ENCODE results near the gene SYNE1.
"Not testable (repeated sequence)": the region's sequence is repeated elsewhere in the genome, so short reads cannot be mapped to it uniquely, and the experiment has no call there.

Gene SYNE1

GRCh38 chr6:152490971-152491378 lies 146.2 kb downstream of the SYNE1 start:
- H3K27ac ChIP-seq (ENCODE audit: low read depth, low read length); H4K20me1 ChIP-seq (ENCODE audit: low read depth, low read length); H3K79me2 ChIP-seq (ENCODE audit: insufficient read depth, low read length); H3K36me3 ChIP-seq (ENCODE audit: low read length); H3K4me2 ChIP-seq (ENCODE audit: low read depth, low read length, poor library complexity, severe bottlenecking); H3K9me3 ChIP-seq (ENCODE audit: insufficient read depth, low read length); H3K9me2 ChIP-seq (replicated peaks; ENCODE audit: insufficient read depth, low read length); H2AFZ ChIP-seq (ENCODE audit: low read depth, low read length, severe bottlenecking); H3K9ac ChIP-seq (ENCODE audit: low read length); H3F3A ChIP-seq (ENCODE audit: insufficient read depth); H3K4me3 ChIP-seq (ENCODE audit: insufficient read depth, low read length, poor library complexity, severe bottlenecking); H3K27me3 ChIP-seq (ENCODE audit: low read length): not testable (repeated sequence)

GRCh38 chr6:152484806-152485205 lies 152.4 kb downstream of the SYNE1 start:
- H3K9me3 ChIP-seq (ENCODE audit: insufficient read depth, low read length): no peaks in the 10 kb centered on the region
- H3F3A ChIP-seq (ENCODE audit: insufficient read depth): no peaks in the 10 kb centered on the region
- no peaks in the 10 kb centered on the region for H3K9me2 ChIP-seq (replicated peaks; ENCODE audit: insufficient read depth, low read length)
- no peaks in the 10 kb centered on the region for H3K79me2 ChIP-seq (ENCODE audit: insufficient read depth, low read length)
- no peaks in the 10 kb centered on the region for H3K27me3 ChIP-seq (ENCODE audit: low read length)
- H3K9ac ChIP-seq (ENCODE audit: low read length): no peak overlapping the region
- no peaks in the 10 kb centered on the region for H4K20me1 ChIP-seq (ENCODE audit: low read depth, low read length)
- no peaks in the 10 kb centered on the region for H3K36me3 ChIP-seq (ENCODE audit: low read length)
- H3K27ac ChIP-seq (ENCODE audit: low read depth, low read length): no peak overlapping the region
- TF ChIP-seq EZH2phosphoT487 (conservative IDR thresholded peaks at IDR 0.05; ENCODE audit: low read length): no peak
- TF ChIP-seq, protein P1, sequence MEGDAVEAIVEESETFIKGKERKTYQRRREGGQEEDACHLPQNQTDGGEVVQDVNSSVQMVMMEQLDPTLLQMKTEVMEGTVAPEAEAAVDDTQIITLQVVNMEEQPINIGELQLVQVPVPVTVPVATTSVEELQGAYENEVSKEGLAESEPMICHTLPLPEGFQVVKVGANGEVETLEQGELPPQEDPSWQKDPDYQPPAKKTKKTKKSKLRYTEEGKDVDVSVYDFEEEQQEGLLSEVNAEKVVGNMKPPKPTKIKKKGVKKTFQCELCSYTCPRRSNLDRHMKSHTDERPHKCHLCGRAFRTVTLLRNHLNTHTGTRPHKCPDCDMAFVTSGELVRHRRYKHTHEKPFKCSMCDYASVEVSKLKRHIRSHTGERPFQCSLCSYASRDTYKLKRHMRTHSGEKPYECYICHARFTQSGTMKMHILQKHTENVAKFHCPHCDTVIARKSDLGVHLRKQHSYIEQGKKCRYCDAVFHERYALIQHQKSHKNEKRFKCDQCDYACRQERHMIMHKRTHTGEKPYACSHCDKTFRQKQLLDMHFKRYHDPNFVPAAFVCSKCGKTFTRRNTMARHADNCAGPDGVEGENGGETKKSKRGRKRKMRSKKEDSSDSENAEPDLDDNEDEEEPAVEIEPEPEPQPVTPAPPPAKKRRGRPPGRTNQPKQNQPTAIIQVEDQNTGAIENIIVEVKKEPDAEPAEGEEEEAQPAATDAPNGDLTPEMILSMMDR (IDR thresholded peaks at IDR 0.05; ENCODE audit: insufficient read depth, low read length, poor library complexity, severe bottlenecking): no peak
- no peak overlapping the region for H2AFZ ChIP-seq (ENCODE audit: low read depth, low read length, severe bottlenecking)
- no peak overlapping the region for H3K4me3 ChIP-seq (ENCODE audit: insufficient read depth, low read length, poor library complexity, severe bottlenecking)
- no peak overlapping the region for H3K4me2 ChIP-seq (ENCODE audit: low read depth, low read length, poor library complexity, severe bottlenecking)

DNA sequence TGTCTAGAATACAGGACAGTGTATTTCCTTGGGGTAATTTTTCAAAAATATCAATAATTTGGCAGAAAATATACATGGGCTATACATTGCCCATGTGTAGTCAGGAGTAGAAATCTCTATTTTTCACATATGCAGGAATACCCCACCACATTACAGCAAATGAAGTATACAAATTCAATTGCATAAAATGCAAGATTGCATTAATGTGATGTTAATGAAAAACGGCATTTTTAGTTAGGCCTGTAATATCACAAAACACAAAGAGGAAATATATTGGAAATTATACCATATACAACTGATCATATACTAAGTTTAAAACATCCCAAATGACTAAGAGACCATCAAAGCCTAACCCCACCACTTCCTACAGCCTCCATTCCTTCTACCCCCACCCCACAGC lies 154.9 kb downstream of the SYNE1 start:
- Histone ChIP-seq H3K79me2 (ENCODE audit: insufficient read depth, low read length) (no peaks in the 10 kb centered on the region), H3K9ac (ENCODE audit: low read length) (no peak overlapping the region), H4K20me1 (ENCODE audit: low read depth, low read length) (no peaks in the 10 kb centered on the region), H3K4me2 (ENCODE audit: low read depth, low read length, poor library complexity, severe bottlenecking) (no peak overlapping the region), H3K27me3 (ENCODE audit: low read length) (no peaks in the 10 kb centered on the region), H3K36me3 (ENCODE audit: low read length) (no peaks in the 10 kb centered on the region), H3K9me2 (replicated peaks; ENCODE audit: insufficient read depth, low read length) (no peaks in the 10 kb centered on the region), H3K4me3 (ENCODE audit: insufficient read depth, low read length, poor library complexity, severe bottlenecking) (no peak overlapping the region), H3F3A (ENCODE audit: insufficient read depth) (no peaks in the 10 kb centered on the region), H3K27ac (ENCODE audit: low read depth, low read length) (no peak overlapping the region), H3K9me3 (ENCODE audit: insufficient read depth, low read length) (no peaks in the 10 kb centered on the region), H2AFZ (ENCODE audit: low read depth, low read length, severe bottlenecking) (no peak overlapping the region)
- TF ChIP-seq, protein P1 (IDR thresholded peaks at IDR 0.05; ENCODE audit: insufficient read depth, low read length, poor library complexity, severe bottlenecking): no peak
- TF ChIP-seq EZH2phosphoT487 (conservative IDR thresholded peaks at IDR 0.05; ENCODE audit: low read length): no peak

DNA sequence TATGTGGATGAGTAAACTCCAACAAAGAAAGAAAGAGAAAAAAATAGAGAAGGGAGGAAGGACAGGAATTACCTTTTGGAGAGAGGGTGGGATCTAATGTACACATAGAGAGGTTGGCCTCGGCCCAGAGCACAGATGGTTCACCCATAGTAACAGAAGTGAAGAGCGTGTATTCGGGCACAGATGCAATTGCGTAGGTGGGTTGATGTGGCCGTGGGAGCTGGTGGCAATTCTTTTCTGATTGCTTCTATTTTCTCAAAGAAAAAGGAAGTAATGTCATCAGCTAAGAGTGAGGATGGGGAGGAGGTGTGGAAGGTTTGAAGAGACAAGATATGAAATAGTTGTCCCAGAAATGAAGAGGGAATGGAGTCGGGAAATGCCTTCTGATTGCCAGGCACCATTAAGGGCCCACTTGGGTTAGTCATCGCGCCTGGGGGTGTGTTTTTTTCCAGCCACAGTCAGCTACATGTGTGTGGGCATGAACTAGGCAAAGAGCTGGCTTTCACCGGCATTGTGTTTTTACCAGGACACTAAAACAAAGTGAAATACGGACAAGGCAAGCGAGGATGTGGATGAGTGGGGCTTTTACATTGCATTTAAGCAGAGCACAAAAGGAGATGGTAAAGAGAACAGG lies 158.7 kb downstream of the SYNE1 start:
- Histone ChIP-seq H3K27me3 (ENCODE audit: low read length) (no peaks in the 10 kb centered on the region), H3K4me2 (ENCODE audit: low read depth, low read length, poor library complexity, severe bottlenecking) (no peak overlapping the region), H2AFZ (ENCODE audit: low read depth, low read length, severe bottlenecking) (no peak overlapping the region), H3K9ac (ENCODE audit: low read length) (no peak overlapping the region), H3K4me3 (ENCODE audit: insufficient read depth, low read length, poor library complexity, severe bottlenecking) (no peak overlapping the region), H3K9me3 (ENCODE audit: insufficient read depth, low read length) (no peaks in the 10 kb centered on the region), H3F3A (ENCODE audit: insufficient read depth) (no peaks in the 10 kb centered on the region), H4K20me1 (ENCODE audit: low read depth, low read length) (no peaks in the 10 kb centered on the region), H3K27ac (ENCODE audit: low read depth, low read length) (no peak overlapping the region), H3K79me2 (ENCODE audit: insufficient read depth, low read length) (no peaks in the 10 kb centered on the region), H3K9me2 (replicated peaks; ENCODE audit: insufficient read depth, low read length) (no peaks in the 10 kb centered on the region), H3K36me3 (ENCODE audit: low read length) (no peaks in the 10 kb centered on the region)
- TF ChIP-seq, protein P1 (IDR thresholded peaks at IDR 0.05; ENCODE audit: insufficient read depth, low read length, poor library complexity, severe bottlenecking): no peak
- no peak for TF ChIP-seq EZH2phosphoT487 (conservative IDR thresholded peaks at IDR 0.05; ENCODE audit: low read length)

Measured in SU-DHL-6 (cell line).